ENCODE measurements around the gene BID.

- TF ChIP-seq CTCF (conservative IDR thresholded peaks at IDR 0.05; ENCODE audit: low read length) (no peak), EZH2phosphoT487 (IDR thresholded peaks at IDR 0.05; ENCODE audit: borderline replicate concordance, low read depth, low read length) (no peak)
These were observed 22.4 kb upstream of the BID start for GRCh38 chr22:17796695-17797094.

All from OCI-LY7 (cell line).